ENCODE measurements around the gene PHF14.

PHF14 gene

GRCh38 chr7:11127988-11128387, 154.3 kb downstream of the PHF14 start:
- no peak overlapping the region for H3K27ac ChIP-seq
- no peaks in the 10 kb centered on the region for H3K27me3 ChIP-seq (replicated peaks)
- no peaks in the 10 kb centered on the region for H3K36me3 ChIP-seq (replicated peaks)
- TF ChIP-seq, protein P1, sequence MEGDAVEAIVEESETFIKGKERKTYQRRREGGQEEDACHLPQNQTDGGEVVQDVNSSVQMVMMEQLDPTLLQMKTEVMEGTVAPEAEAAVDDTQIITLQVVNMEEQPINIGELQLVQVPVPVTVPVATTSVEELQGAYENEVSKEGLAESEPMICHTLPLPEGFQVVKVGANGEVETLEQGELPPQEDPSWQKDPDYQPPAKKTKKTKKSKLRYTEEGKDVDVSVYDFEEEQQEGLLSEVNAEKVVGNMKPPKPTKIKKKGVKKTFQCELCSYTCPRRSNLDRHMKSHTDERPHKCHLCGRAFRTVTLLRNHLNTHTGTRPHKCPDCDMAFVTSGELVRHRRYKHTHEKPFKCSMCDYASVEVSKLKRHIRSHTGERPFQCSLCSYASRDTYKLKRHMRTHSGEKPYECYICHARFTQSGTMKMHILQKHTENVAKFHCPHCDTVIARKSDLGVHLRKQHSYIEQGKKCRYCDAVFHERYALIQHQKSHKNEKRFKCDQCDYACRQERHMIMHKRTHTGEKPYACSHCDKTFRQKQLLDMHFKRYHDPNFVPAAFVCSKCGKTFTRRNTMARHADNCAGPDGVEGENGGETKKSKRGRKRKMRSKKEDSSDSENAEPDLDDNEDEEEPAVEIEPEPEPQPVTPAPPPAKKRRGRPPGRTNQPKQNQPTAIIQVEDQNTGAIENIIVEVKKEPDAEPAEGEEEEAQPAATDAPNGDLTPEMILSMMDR (IDR thresholded peaks at IDR 0.05; ENCODE audit: low read depth, low read length, missing control alignments): no peak
- H3K4me3 ChIP-seq (ENCODE audit: low read depth, low read length): no peak overlapping the region
- no peak for DNase-seq
- in situ Hi-C loops (cut with HindIII; ENCODE audit: low pct_ligation_motif_present, low sequenced_read_pairs): no loop called here

DNA sequence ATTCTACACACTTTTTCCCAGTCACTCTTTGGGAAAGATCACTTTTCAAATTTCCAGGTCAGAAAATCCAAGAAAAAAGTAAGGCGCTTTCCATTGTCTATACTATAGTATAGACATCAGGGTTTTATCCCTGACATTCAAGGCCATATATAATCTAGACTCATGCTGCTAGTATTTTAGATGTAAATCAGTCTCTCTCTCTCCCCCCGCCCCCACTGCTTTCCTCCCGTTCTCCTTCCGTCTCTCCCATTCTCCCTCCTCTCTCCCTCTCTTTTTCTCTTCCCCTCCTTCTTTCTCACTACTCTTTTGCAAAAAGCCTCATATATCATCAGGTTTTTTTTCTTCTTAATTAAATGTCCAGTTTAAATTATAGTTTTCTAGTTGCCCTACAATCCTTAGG, 154.8 kb downstream of the PHF14 start:
- no peak for DNase-seq
- no peak overlapping the region for H3K27ac ChIP-seq
- TF ChIP-seq, protein P1 (IDR thresholded peaks at IDR 0.05; ENCODE audit: low read depth, low read length, missing control alignments): no peak
- in situ Hi-C loops (cut with HindIII; ENCODE audit: low pct_ligation_motif_present, low sequenced_read_pairs): no loop called here
- H3K36me3 ChIP-seq (replicated peaks): no peaks in the 10 kb centered on the region
- no peak overlapping the region for H3K4me3 ChIP-seq (ENCODE audit: low read depth, low read length)
- no peaks in the 10 kb centered on the region for H3K27me3 ChIP-seq (replicated peaks)

GRCh38 chr7:11130012-11130411, 156.3 kb downstream of the PHF14 start:
- Histone ChIP-seq H3K36me3 (replicated peaks) (no peaks in the 10 kb centered on the region), H3K27me3 (replicated peaks) (no peaks in the 10 kb centered on the region), H3K27ac (no peak overlapping the region), H3K4me3 (ENCODE audit: low read depth, low read length) (no peak overlapping the region)
- peak; percentile 83 for DNase-seq
- in situ Hi-C loops (cut with HindIII; ENCODE audit: low pct_ligation_motif_present, low sequenced_read_pairs): no loop called here
- TF ChIP-seq, protein P1 (IDR thresholded peaks at IDR 0.05; ENCODE audit: low read depth, low read length, missing control alignments): no peak

DNA sequence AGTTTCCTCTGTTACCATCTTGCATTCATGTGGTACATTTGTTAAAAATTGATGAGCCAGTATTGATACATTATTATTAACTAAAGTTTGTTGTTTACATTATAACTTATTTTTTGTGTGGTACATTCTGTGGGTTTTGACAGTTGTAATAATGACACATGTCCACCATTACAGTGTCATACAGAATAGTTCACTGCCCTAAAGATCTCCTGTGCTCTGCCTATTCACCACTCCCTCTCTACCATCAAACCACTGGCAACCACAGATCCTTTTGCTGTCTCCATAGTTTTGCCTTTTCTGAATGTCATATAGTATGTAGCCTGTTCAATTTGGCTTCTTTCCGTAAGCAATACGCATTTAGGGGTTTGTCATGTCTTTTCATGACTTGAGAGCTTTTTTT, 156.9 kb downstream of the PHF14 start:
- Histone ChIP-seq H3K36me3 (replicated peaks) (no peaks in the 10 kb centered on the region), H3K4me3 (ENCODE audit: low read depth, low read length) (no peak overlapping the region), H3K27ac (no peak overlapping the region), H3K27me3 (replicated peaks) (no peaks in the 10 kb centered on the region)
- DNase-seq: no peak
- in situ Hi-C loops (cut with HindIII; ENCODE audit: low pct_ligation_motif_present, low sequenced_read_pairs): no loop called here
- TF ChIP-seq, protein P1 (IDR thresholded peaks at IDR 0.05; ENCODE audit: low read depth, low read length, missing control alignments): no peak

DNA sequence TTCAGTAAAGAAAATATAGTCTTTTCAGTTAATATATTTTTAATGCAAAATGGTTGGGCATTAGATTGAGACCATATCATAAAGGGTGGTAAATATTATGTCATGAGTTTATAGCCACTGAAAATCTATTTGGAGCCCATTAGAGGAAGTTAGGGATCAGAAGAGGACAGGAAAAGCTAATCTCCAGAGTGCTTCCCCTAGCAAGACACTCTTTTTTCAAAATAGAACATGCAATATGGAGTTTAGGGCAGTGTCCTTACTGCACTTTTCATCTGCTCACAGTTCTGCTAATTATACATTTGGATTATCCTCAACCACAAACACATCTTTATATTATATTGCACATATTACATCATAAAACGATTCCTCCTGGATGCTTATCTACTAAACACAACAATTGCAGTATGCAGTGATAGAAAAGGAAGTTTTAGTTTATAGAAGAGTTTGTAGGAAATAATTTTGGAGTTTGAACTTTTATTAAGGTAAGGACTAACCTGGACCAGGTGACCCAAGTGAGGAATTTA, 159.8 kb downstream of the PHF14 start:
- Histone ChIP-seq H3K4me3 (ENCODE audit: low read depth, low read length) (no peak overlapping the region), H3K36me3 (replicated peaks) (no peaks in the 10 kb centered on the region), H3K27ac (no peak overlapping the region), H3K27me3 (replicated peaks) (no peaks in the 10 kb centered on the region)
- TF ChIP-seq, protein P1 (IDR thresholded peaks at IDR 0.05; ENCODE audit: low read depth, low read length, missing control alignments): no peak
- DNase-seq: no peak
- in situ Hi-C loops (cut with HindIII; ENCODE audit: low pct_ligation_motif_present, low sequenced_read_pairs): no loop called here

GRCh38 chr7:11135573-11135972, 161.9 kb downstream of the PHF14 start:
- in situ Hi-C loops (cut with HindIII; ENCODE audit: low pct_ligation_motif_present, low sequenced_read_pairs): no loop called here
- TF ChIP-seq, protein P1 (IDR thresholded peaks at IDR 0.05; ENCODE audit: low read depth, low read length, missing control alignments): no peak

More at GRCh38 chr7:11135573-11135972, 161.9 kb downstream of the PHF14 start:
- H3K36me3 ChIP-seq (replicated peaks): no peaks in the 10 kb centered on the region
- H3K27me3 ChIP-seq (replicated peaks): no peaks in the 10 kb centered on the region
- H3K4me3 ChIP-seq (ENCODE audit: low read depth, low read length): no peak overlapping the region
- DNase-seq: no peak
- H3K27ac ChIP-seq: no peak overlapping the region

Data from brain microvascular endothelial cell (primary cell).